ENCODE results near the gene TMIGD2.

Gene TMIGD2

DNA sequence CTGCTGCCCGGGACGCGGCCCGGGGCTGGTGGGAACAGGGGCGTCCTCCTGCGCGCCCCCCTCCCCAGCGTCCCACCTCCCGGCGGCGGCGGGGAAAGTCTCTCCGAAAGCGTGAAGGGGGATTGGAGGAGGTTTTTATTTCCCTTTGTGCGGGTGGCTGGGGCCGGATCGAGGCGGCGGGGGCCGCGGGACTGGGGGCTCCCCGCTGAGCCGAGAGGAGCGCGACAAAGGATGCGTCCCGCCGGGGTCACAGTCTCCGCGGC is 23.0 kb downstream of the TMIGD2 start:
- WGBS = 2% methylated on average over 12 of the region's 30 CpGs
- Histone ChIP-seq H2BK120ac (ENCODE audit: low read depth, low read length) (no peak overlapping the region), H3K79me1 (replicated peaks; ENCODE audit: low read length, poor library complexity, severe bottlenecking) (no peaks in the 10 kb centered on the region), H3K27me3 (ENCODE audit: control insufficient read depth in 1 of 2, insufficient read depth in 1 of 2, low read length in 2 of 2) (peaks cover 55% of the 10 kb centered on the region in 2 experiments), H2BK5ac (ENCODE audit: low read depth, low read length, poor library complexity, severe bottlenecking) (no peak overlapping the region), H3K23ac (ENCODE audit: low read length in 2 of 2) (no peak overlapping the region), H4K91ac (ENCODE audit: low read length) (no peak overlapping the region), H3K4me3 (ENCODE audit: insufficient read depth in 1 of 2, low read depth in 1 of 2, low read length in 2 of 2) (no peak overlapping the region), H3K4me1 (ENCODE audit: control insufficient read depth, insufficient read depth, low read depth, low read length) (peaks cover 17% of the 10 kb centered on the region), H2BK12ac (ENCODE audit: low read length in 2 of 2) (no peak overlapping the region), H3K36me3 (ENCODE audit: control insufficient read depth in 1 of 2, insufficient read depth in 2 of 2, low read depth in 1 of 2, low read length in 2 of 2) (no peaks in the 10 kb centered on the region), H3K4me2 (ENCODE audit: low read length, poor library complexity, severe bottlenecking) (peak overlapping the region; percentile 59), H3K27ac (ENCODE audit: low read length, poor library complexity, severe bottlenecking) (no peak overlapping the region), H2AFZ (ENCODE audit: low read depth, low read length) (no peak overlapping the region), H2AK5ac (ENCODE audit: low read length, severe bottlenecking) (no peak overlapping the region), H3K18ac (ENCODE audit: low read depth in 1 of 2, low read length in 2 of 2) (no peak overlapping the region), H3K9me3 (ENCODE audit: control insufficient read depth, low read length) (no peaks in the 10 kb centered on the region), H2BK15ac (ENCODE audit: low read depth, poor library complexity, severe bottlenecking) (no peak overlapping the region), H3K4ac (ENCODE audit: low read depth in 1 of 2, low read length in 2 of 2) (no peak overlapping the region), H3K9ac (ENCODE audit: low read length) (no peak overlapping the region), H4K8ac (ENCODE audit: low read length) (no peak overlapping the region), H3K14ac (ENCODE audit: low read length in 2 of 2) (no peak overlapping the region)
- no peak for DNase-seq

DNA sequence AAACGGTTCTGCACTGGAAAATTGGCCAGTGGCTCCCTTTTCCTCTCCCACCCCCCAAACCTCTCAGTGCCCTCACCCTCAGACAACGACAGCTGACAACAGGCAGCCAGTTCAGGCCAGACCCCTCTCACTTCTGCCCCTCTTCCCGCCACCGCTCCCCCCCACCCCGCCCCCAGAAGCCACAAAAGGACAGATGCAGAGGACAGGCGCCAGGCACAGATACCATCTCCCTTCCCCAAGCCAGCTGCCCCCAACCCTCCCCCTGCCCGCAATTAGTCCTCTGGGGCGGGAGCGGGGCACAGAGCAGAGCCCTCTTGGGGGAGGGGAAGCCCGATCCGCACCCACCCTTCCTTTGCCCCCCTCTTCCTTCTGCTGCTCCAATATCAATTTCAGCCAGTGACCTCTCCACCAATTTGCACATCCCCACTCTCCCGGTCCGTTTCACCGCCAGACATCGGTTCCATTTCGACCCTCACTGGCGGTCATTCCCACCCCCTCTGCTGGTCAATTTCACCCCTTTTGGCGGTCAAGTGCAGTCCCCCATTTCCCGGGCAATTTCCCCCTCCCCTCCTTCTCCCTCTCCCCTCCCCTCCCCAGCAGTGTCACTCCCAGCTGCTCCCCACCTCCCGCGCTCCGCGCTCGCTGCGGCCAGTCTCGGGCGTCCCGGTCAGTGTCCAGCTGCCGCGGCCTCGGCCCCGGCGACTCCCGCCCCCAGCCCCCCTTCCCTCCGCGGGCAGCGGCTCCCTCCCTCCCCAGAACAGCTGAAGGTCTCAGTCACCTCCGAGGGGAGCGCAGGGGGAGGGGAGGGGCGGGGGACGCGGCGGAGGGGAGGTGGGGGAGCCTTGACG is 23.5 kb downstream of the TMIGD2 start, which contains the start of gene SHD:
SHD (plus strand) TSS at position 848 of the 848 bp plus-strand sequence. CDS start 798 bp downstream, outside the sequence.
- no peaks in the 10 kb centered on the region for H3K9me3 ChIP-seq (ENCODE audit: control insufficient read depth, low read length)
- H3K27ac ChIP-seq (ENCODE audit: low read length, poor library complexity, severe bottlenecking) = no peak within 1 kb of the TSS
- H3K14ac ChIP-seq (ENCODE audit: low read length in 2 of 2) = no peak within 1 kb of the TSS
- no peak within 1 kb of the TSS for H3K23ac ChIP-seq (ENCODE audit: low read length in 2 of 2)
- H3K4ac ChIP-seq (ENCODE audit: low read depth in 1 of 2, low read length in 2 of 2) = no peak within 1 kb of the TSS
- no peak within 1 kb of the TSS for H4K91ac ChIP-seq (ENCODE audit: low read length)
- H2BK120ac ChIP-seq (ENCODE audit: low read depth, low read length) = peak within 1 kb of the TSS; percentile 5
- peak within 1 kb of the TSS in 1 of 2 experiments; percentile 17 for H3K4me3 ChIP-seq (ENCODE audit: insufficient read depth in 1 of 2, low read depth in 1 of 2, low read length in 2 of 2)
- under 1% methylated on average over 22 of the region's 44 CpGs for WGBS
- H3K27me3 ChIP-seq (ENCODE audit: control insufficient read depth in 1 of 2, insufficient read depth in 1 of 2, low read length in 2 of 2) = peaks cover 54 to 55% of the 10 kb centered on the region in 2 experiments
- H3K4me2 ChIP-seq (ENCODE audit: low read length, poor library complexity, severe bottlenecking) = peak within 1 kb of the TSS; percentile 59
- H2BK5ac ChIP-seq (ENCODE audit: low read depth, low read length, poor library complexity, severe bottlenecking) = no peak within 1 kb of the TSS
- H2BK12ac ChIP-seq (ENCODE audit: low read length in 2 of 2) = no peak within 1 kb of the TSS
- no peak within 1 kb of the TSS for H2AFZ ChIP-seq (ENCODE audit: low read depth, low read length)
- no peak within 1 kb of the TSS for H3K9ac ChIP-seq (ENCODE audit: low read length)
- DNase-seq = no peak
- no peaks in the 10 kb centered on the region for H3K36me3 ChIP-seq (ENCODE audit: control insufficient read depth in 1 of 2, insufficient read depth in 2 of 2, low read depth in 1 of 2, low read length in 2 of 2)
- H3K79me1 ChIP-seq (replicated peaks; ENCODE audit: low read length, poor library complexity, severe bottlenecking) = no peaks in the 10 kb centered on the region
- H3K4me1 ChIP-seq (ENCODE audit: control insufficient read depth, insufficient read depth, low read depth, low read length) = peaks cover 17% of the 10 kb centered on the region
- no peak within 1 kb of the TSS for H2AK5ac ChIP-seq (ENCODE audit: low read length, severe bottlenecking)
- no peak within 1 kb of the TSS for H3K18ac ChIP-seq (ENCODE audit: low read depth in 1 of 2, low read length in 2 of 2)
- H2BK15ac ChIP-seq (ENCODE audit: low read depth, poor library complexity, severe bottlenecking) = no peak within 1 kb of the TSS
- no peak within 1 kb of the TSS for H4K8ac ChIP-seq (ENCODE audit: low read length)

DNA sequence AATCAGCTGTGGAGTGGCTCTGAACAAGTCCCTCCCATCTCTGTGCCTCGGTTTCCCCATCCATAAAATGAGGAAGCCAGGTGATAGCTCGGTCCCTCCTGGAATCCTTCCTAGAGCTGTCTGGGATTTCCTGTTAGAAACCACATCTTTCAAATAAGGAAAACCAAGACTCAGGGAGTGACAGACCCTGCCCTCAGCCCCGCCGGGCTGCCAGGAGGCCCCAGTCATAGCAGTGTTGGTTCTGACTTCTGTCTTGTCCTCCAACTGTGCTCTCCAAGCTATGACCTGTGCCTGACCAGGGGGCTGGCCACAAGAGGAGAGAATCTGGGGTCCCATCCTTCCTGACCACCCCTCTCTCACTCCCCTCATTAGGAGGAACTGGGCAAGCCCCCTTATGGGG is 24.2 kb downstream of the TMIGD2 start:
- H2BK12ac ChIP-seq (ENCODE audit: low read length in 2 of 2) = no peak overlapping the region
- no peak overlapping the region for H3K27ac ChIP-seq (ENCODE audit: low read length, poor library complexity, severe bottlenecking)
- H3K36me3 ChIP-seq (ENCODE audit: control insufficient read depth in 1 of 2, insufficient read depth in 2 of 2, low read depth in 1 of 2, low read length in 2 of 2) = no peaks in the 10 kb centered on the region
- H3K18ac ChIP-seq (ENCODE audit: low read depth in 1 of 2, low read length in 2 of 2) = no peak overlapping the region
- H3K79me1 ChIP-seq (replicated peaks; ENCODE audit: low read length, poor library complexity, severe bottlenecking) = no peaks in the 10 kb centered on the region
- no peak overlapping the region for H2BK5ac ChIP-seq (ENCODE audit: low read depth, low read length, poor library complexity, severe bottlenecking)
- H3K4me1 ChIP-seq (ENCODE audit: control insufficient read depth, insufficient read depth, low read depth, low read length) = peaks cover 17% of the 10 kb centered on the region
- H4K8ac ChIP-seq (ENCODE audit: low read length) = no peak overlapping the region
- H3K9me3 ChIP-seq (ENCODE audit: control insufficient read depth, low read length) = no peaks in the 10 kb centered on the region
- no peak overlapping the region for H4K91ac ChIP-seq (ENCODE audit: low read length)
- H2BK120ac ChIP-seq (ENCODE audit: low read depth, low read length) = no peak overlapping the region
- no peak overlapping the region for H2AK5ac ChIP-seq (ENCODE audit: low read length, severe bottlenecking)
- H3K4me3 ChIP-seq (ENCODE audit: insufficient read depth in 1 of 2, low read depth in 1 of 2, low read length in 2 of 2) = no peak overlapping the region
- 13% methylated on average over 4 of the region's 4 CpGs for WGBS
- no peak overlapping the region for H3K4me2 ChIP-seq (ENCODE audit: low read length, poor library complexity, severe bottlenecking)
- H2AFZ ChIP-seq (ENCODE audit: low read depth, low read length) = no peak overlapping the region
- peaks cover 50 to 51% of the 10 kb centered on the region in 2 experiments for H3K27me3 ChIP-seq (ENCODE audit: control insufficient read depth in 1 of 2, insufficient read depth in 1 of 2, low read length in 2 of 2)
- H3K9ac ChIP-seq (ENCODE audit: low read length) = no peak overlapping the region
- DNase-seq = no peak
- no peak overlapping the region for H3K4ac ChIP-seq (ENCODE audit: low read depth in 1 of 2, low read length in 2 of 2)
- no peak overlapping the region for H2BK15ac ChIP-seq (ENCODE audit: low read depth, poor library complexity, severe bottlenecking)
- H3K14ac ChIP-seq (ENCODE audit: low read length in 2 of 2) = no peak overlapping the region
- H3K23ac ChIP-seq (ENCODE audit: low read length in 2 of 2) = no peak overlapping the region

DNA sequence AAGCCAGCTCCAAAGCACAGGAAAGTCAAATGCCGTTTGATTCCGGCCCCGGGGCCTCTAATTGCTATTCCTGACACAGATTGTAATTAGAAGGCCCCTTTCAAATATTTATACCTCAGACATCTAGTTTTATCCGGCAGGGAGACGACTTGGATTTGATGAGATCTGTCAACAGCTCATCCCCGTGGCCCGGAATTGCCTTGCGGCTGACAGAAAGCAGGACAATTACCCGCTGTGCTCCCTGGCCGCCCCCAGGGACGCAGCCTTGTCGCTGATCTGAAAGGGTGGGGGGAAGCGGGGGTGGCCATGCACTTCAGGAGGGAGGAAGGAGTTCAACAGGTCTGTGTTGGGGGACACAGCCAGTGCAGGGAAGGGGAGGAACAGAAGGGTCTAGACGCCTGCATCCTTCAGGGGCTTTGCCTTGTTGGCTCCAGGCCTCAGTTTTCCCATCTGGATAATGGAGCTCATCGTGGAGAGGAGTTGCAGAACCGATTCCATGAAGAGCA is 24.9 kb downstream of the TMIGD2 start:
- Histone ChIP-seq H2AFZ (ENCODE audit: low read depth, low read length) (no peak overlapping the region), H3K18ac (ENCODE audit: low read depth in 1 of 2, low read length in 2 of 2) (no peak overlapping the region), H2AK5ac (ENCODE audit: low read length, severe bottlenecking) (no peak overlapping the region), H2BK15ac (ENCODE audit: low read depth, poor library complexity, severe bottlenecking) (no peak overlapping the region), H3K4me1 (ENCODE audit: control insufficient read depth, insufficient read depth, low read depth, low read length) (peaks cover 17% of the 10 kb centered on the region), H3K4me3 (ENCODE audit: insufficient read depth in 1 of 2, low read depth in 1 of 2, low read length in 2 of 2) (no peak overlapping the region), H3K36me3 (ENCODE audit: control insufficient read depth in 1 of 2, insufficient read depth in 2 of 2, low read depth in 1 of 2, low read length in 2 of 2) (no peaks in the 10 kb centered on the region), H3K9ac (ENCODE audit: low read length) (no peak overlapping the region), H3K14ac (ENCODE audit: low read length in 2 of 2) (no peak overlapping the region), H2BK5ac (ENCODE audit: low read depth, low read length, poor library complexity, severe bottlenecking) (no peak overlapping the region), H3K4me2 (ENCODE audit: low read length, poor library complexity, severe bottlenecking) (no peak overlapping the region), H2BK120ac (ENCODE audit: low read depth, low read length) (no peak overlapping the region), H3K79me1 (replicated peaks; ENCODE audit: low read length, poor library complexity, severe bottlenecking) (no peaks in the 10 kb centered on the region), H3K27ac (ENCODE audit: low read length, poor library complexity, severe bottlenecking) (no peak overlapping the region), H2BK12ac (ENCODE audit: low read length in 2 of 2) (no peak overlapping the region), H4K91ac (ENCODE audit: low read length) (no peak overlapping the region), H3K9me3 (ENCODE audit: control insufficient read depth, low read length) (no peaks in the 10 kb centered on the region), H3K23ac (ENCODE audit: low read length in 2 of 2) (no peak overlapping the region), H3K4ac (ENCODE audit: low read depth in 1 of 2, low read length in 2 of 2) (no peak overlapping the region), H4K8ac (ENCODE audit: low read length) (peak overlapping the region; percentile 23), H3K27me3 (ENCODE audit: control insufficient read depth in 1 of 2, insufficient read depth in 1 of 2, low read length in 2 of 2) (peaks cover 45 to 47% of the 10 kb centered on the region in 2 experiments)
- 39% methylated on average over 15 of the region's 16 CpGs for WGBS
- no peak for DNase-seq

Measured in mesenchymal stem cell (in vitro differentiated cells and primary cell).